Ectodermal cell (in vitro differentiated cells): ENCODE measurements around the gene PLIN1.

ENCODE experiments used
- H3K27ac ChIP-seq: 2 replicates; pipeline ENCODE4 v1.7.0; 2013; ENCODE audit warnings: mild to moderate bottlenecking, low read depth, low read length; ENCODE audit not compliant: insufficient read depth, poor library complexity, severe bottlenecking
- H3K27me3 ChIP-seq: 2 replicates; pipeline ENCODE4 v1.7.0; 2013; ENCODE audit warnings: mild to moderate bottlenecking, low read length; ENCODE audit not compliant: insufficient read depth, control insufficient read depth, poor library complexity, severe bottlenecking
- H3K36me3 ChIP-seq: one replicate; pipeline ENCODE4 v1.7.0; 2013; ENCODE audit warnings: low read length; ENCODE audit not compliant: control insufficient read depth, insufficient read depth
- H3K4me1 ChIP-seq: one replicate; pipeline ENCODE4 v1.7.0; 2013; ENCODE audit warnings: low read length; ENCODE audit not compliant: control insufficient read depth, insufficient read depth
- H3K4me3 ChIP-seq: 2 replicates; pipeline ENCODE4 v1.7.0; 2013; ENCODE audit warnings: low read depth, low read length, control low read depth; ENCODE audit not compliant: insufficient read depth
- H3K9me3 ChIP-seq: 2 replicates; pipeline ENCODE4 v1.7.0; 2013; ENCODE audit warnings: mild to moderate bottlenecking, low read length, moderate library complexity; ENCODE audit not compliant: control insufficient read depth
- WGBS, 2 experiments: methylation state at CpG; one replicate each; pipeline ENCODE4 v1.1.7; 2013; ENCODE audit warnings: missing lambda C conversion rate in 2 of 2; 5-methylcytosine and 5-hydroxymethylcytosine counted together

The PLIN1 gene

DNA sequence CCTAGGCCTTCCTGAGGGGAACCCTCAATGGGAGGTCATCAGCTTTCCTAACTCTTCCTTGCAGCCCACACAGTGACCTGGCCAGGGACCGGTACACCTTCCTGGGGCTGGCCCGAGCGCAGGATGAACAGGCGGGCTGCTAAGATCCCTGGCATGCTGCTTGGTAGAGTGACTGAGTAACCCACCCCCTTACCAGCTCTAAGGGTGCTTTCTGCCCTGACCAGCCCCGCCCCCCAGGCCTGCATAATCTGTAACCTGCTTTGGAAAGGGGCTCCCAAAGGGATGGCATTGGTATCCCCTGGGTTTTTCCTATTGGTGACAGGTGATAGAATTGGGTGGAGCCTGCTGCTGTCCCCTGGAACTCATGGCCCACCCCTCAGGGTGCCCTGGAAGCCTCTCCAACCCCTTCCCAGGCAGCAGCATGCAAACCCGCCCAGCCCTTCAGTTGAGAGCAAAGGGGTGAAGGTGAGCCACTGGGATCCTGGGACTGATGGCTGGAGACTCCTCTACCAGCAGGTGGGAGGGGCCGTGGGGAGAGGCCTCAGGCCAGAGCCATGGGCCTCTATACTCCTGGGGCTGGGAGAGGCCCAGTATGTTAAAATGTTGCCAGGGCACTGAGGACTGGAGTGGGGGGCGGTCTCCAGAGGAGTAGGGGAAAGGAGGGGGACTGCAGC, 12.8 kb downstream of the PLIN1 start:
- 81 to 82% methylated on average over 8 of the region's 8 CpGs for WGBS, 2 experiments
- Histone ChIP-seq H3K36me3 (no peaks in the 10 kb centered on the region), H3K4me3 (peak overlapping the region; percentile 38), H3K27ac (no peak overlapping the region), H3K4me1 (peaks cover 11% of the 10 kb centered on the region), H3K9me3 (no peaks in the 10 kb centered on the region), H3K27me3 (peaks cover 34% of the 10 kb centered on the region)

DNA sequence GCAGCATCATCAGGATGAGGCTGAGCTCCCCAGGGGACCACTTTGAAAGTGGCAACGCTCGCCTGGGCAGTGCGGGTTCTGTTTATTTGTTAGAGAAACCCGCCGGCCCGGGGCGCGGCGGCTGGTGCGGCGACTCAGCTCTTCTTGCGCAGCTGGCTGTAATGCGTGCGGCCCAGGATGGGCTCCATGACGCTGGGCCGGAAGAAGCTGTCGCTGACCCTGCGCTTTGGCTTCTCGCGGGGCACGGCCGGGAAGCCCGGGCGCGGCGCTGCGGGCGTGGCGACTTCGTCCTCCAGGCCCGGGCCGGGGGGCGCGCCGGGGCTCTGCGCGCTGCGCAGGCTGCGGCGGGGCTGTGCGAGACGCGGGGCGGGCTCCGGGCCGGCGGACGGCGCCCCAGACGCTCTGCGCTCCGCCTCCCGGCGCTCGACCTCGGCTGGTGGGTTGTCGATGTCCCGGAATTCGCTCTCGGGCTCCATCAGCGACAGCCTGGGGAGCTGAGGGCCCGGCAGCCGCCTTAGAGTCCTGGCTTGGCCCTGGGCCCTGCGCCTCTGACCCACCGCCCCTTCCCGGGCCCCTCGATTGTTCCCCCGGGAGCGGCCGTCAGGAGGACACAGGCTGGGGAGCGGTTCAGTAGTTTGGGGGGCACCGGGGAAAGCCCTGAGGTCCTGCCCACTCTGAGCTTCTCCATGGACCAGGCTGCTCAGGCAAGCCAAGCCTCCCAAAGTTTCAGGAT, 13.6 kb downstream of the PLIN1 start:
- H3K4me1 ChIP-seq, result peaks cover 11% of the 10 kb centered on the region
- H3K36me3 ChIP-seq, result no peaks in the 10 kb centered on the region
- H3K27ac ChIP-seq, result no peak overlapping the region
- peaks cover 40% of the 10 kb centered on the region for H3K27me3 ChIP-seq
- H3K9me3 ChIP-seq, result no peaks in the 10 kb centered on the region
- H3K4me3 ChIP-seq, result peak overlapping the region; percentile 38
- WGBS, 2 experiments, result 4 to 5% methylated on average over 72 of the region's 72 CpGs

- WGBS, 2 experiments, result 78 to 82% methylated on average over 12 to 13 of the region's 13 CpGs
- no peaks in the 10 kb centered on the region for H3K9me3 ChIP-seq
- H3K27ac ChIP-seq, result no peak overlapping the region
- H3K4me1 ChIP-seq, result peaks cover 11% of the 10 kb centered on the region
- peak overlapping the region; percentile 38 for H3K4me3 ChIP-seq
- no peaks in the 10 kb centered on the region for H3K36me3 ChIP-seq
- peaks cover 45% of the 10 kb centered on the region for H3K27me3 ChIP-seq
These were observed 14.5 kb downstream of the PLIN1 start for GRCh38 chr15:89664441-89665350.

- 76 to 83% methylated on average over 11 of the region's 11 CpGs for WGBS, 2 experiments
- no peak overlapping the region for H3K4me3 ChIP-seq
- H3K4me1 ChIP-seq, result peaks cover 11% of the 10 kb centered on the region
- no peak overlapping the region for H3K27ac ChIP-seq
- H3K36me3 ChIP-seq, result no peaks in the 10 kb centered on the region
- H3K27me3 ChIP-seq, result peaks cover 50% of the 10 kb centered on the region
- no peaks in the 10 kb centered on the region for H3K9me3 ChIP-seq
These were observed 16.1 kb downstream of the PLIN1 start for GRCh38 chr15:89662893-89663626.

GRCh38 chr15:89660556-89660955, 18.6 kb downstream of the PLIN1 start:
- Histone ChIP-seq H3K36me3 (no peaks in the 10 kb centered on the region), H3K9me3 (no peaks in the 10 kb centered on the region), H3K4me1 (peaks cover 10% of the 10 kb centered on the region), H3K27me3 (peaks cover 47% of the 10 kb centered on the region), H3K4me3 (no peak overlapping the region), H3K27ac (no peak overlapping the region)
- WGBS, 2 experiments, result 91 to 93% methylated on average over 2 of the region's 2 CpGs

DNA sequence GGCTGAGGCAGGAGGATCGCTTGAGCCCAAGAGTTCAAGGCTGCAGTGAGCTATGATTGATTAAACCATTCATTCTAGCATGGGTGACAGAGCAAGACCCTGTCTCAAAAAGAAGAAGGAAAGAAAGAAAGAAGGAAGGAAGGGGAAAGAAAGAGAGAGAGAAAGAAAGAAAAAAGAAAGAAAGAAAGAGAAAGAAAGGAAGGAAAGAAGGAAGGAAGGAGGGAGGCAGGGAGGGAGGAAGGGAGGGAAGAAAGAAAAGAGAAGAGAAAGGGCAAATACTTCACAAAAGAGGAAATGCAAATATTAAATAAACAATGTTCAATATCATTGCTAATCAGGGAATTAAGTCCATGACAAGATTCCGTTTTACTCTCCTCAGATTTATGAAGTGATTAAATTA, 19.9 kb downstream of the PLIN1 start:
- no peak overlapping the region for H3K4me3 ChIP-seq
- no peaks in the 10 kb centered on the region for H3K9me3 ChIP-seq
- H3K4me1 ChIP-seq, result peaks cover 5% of the 10 kb centered on the region
- 83 to 87% methylated on average over 2 of the region's 2 CpGs for WGBS, 2 experiments
- H3K36me3 ChIP-seq, result no peaks in the 10 kb centered on the region
- no peak overlapping the region for H3K27ac ChIP-seq
- H3K27me3 ChIP-seq, result peaks cover 34% of the 10 kb centered on the region

GRCh38 chr15:89657686-89658200, 21.4 kb downstream of the PLIN1 start:
- H3K4me3 ChIP-seq, result no peak overlapping the region
- H3K4me1 ChIP-seq, result peaks cover 7% of the 10 kb centered on the region
- no peaks in the 10 kb centered on the region for H3K36me3 ChIP-seq
- H3K27me3 ChIP-seq, result peaks cover 33% of the 10 kb centered on the region
- no peaks in the 10 kb centered on the region for H3K9me3 ChIP-seq
- 88 to 89% methylated on average over 5 of the region's 5 CpGs for WGBS, 2 experiments
- no peak overlapping the region for H3K27ac ChIP-seq

DNA sequence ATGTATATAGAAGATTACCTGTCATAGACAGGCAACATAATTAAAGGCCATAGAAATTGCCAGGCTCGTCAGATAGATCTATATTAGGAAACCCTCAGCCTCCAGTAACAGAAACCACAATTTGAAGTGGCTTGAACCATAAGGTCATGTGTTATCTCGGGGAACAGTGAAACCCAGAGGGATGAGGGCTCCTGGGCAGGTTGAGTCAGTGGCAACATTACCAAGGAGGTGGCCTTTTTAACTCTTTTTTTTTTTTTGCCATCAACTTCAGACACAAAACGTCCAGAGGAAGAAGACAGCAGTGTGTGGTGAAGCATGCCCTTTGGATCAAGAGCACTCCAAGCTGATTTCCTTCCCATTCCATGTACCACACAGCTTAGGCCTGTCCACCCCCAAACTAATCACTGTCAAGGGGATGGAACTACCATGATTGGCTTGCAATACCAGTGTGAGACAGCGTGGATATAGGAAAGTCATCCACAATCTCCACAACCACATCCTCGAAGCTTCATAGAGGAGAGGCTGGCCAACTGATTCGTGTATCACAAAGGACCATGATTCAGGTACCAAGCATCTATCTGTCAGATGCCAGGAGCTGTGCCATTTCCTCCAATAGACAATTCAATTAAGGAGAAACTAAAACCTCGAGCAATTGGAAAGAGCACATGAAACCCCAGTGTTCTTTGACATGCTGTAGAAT, 22.9 kb downstream of the PLIN1 start:
- H3K27me3 ChIP-seq, result peaks cover 31% of the 10 kb centered on the region
- H3K4me3 ChIP-seq, result no peak overlapping the region
- H3K4me1 ChIP-seq, result peaks cover 7% of the 10 kb centered on the region
- no peaks in the 10 kb centered on the region for H3K9me3 ChIP-seq
- 84 to 88% methylated on average over 7 of the region's 7 CpGs for WGBS, 2 experiments
- H3K27ac ChIP-seq, result no peak overlapping the region
- no peaks in the 10 kb centered on the region for H3K36me3 ChIP-seq
